NCI-H510A treated with DMSO at 0.1 percent for 48 hours (cell line): Measurements from ENCODE around the gene LPIN1.

ENCODE experiments used
- DNase-seq: peaks from one replicate; lab custom pipeline; 2025; lab: John Stamatoyannopoulos, UW

LPIN1 gene

GRCh38 chr2:11746376-11746806 is at the start of gene LPIN1:
Gene LPIN1, plus strand, starts transcription at chr2:11746632. Its CDS starts 18,910 bp downstream, at chr2:11765542.
- DNase-seq: peak; percentile 75

- no peak for DNase-seq
These were observed 49.7 kb upstream of the LPIN1 start for GRCh38 chr2:11696736-11697102.

- no peak for DNase-seq
These were observed 49.1 kb upstream of the LPIN1 start for GRCh38 chr2:11697103-11697871.

GRCh38 chr2:11698009-11698922 is 48.2 kb upstream of the LPIN1 start:
- no peak for DNase-seq

- DNase-seq: no peak
These were observed 46.5 kb upstream of the LPIN1 start for GRCh38 chr2:11699686-11700670.

GRCh38 chr2:11701206-11701605 is 45.2 kb upstream of the LPIN1 start:
- DNase-seq: peak; percentile 68

GRCh38 chr2:11701751-11702301 is 44.6 kb upstream of the LPIN1 start:
- peak; percentile 68 for DNase-seq

- DNase-seq: no peak
These were observed 43.5 kb upstream of the LPIN1 start for GRCh38 chr2:11702946-11703345.

- DNase-seq: no peak
These were observed 42.7 kb upstream of the LPIN1 start for GRCh38 chr2:11703700-11704099.

- peak; percentile 69 for DNase-seq
These were observed 41.4 kb upstream of the LPIN1 start for GRCh38 chr2:11705063-11705462.

- no peak for DNase-seq
These were observed 40.7 kb upstream of the LPIN1 start for GRCh38 chr2:11705711-11706110.

- no peak for DNase-seq
These were observed 38.3 kb upstream of the LPIN1 start for GRCh38 chr2:11708106-11708505.

GRCh38 chr2:11709293-11709692 is 37.1 kb upstream of the LPIN1 start:
- DNase-seq: no peak

GRCh38 chr2:11710210-11710609 is 36.2 kb upstream of the LPIN1 start:
- no peak for DNase-seq

GRCh38 chr2:11710632-11711353 is 35.6 kb upstream of the LPIN1 start:
- no peak for DNase-seq

GRCh38 chr2:11711354-11711716 is 35.1 kb upstream of the LPIN1 start:
- DNase-seq: no peak

- DNase-seq: no peak
These were observed 34.7 kb upstream of the LPIN1 start for GRCh38 chr2:11711751-11712150.

GRCh38 chr2:11712866-11713265 is 33.6 kb upstream of the LPIN1 start:
- no peak for DNase-seq

- no peak for DNase-seq
These were observed 32.6 kb upstream of the LPIN1 start for GRCh38 chr2:11713815-11714214.

- DNase-seq: no peak
These were observed 30.3 kb upstream of the LPIN1 start for GRCh38 chr2:11715987-11716652.
